Keratinocyte (primary cell): Measurements from ENCODE around the gene VASP.

ENCODE experiments used
- CTCF ChIP-seq, 3 experiments: IDR thresholded peaks in 1 of 3; conservative IDR thresholded peaks in 1 of 3; optimal IDR thresholded peaks in 1 of 3; 2 replicates in 2 of 3; 3 replicates in 1 of 3; pipeline versions ENCODE3 to v1.5.1; 2011; ENCODE audit warnings: low read length in 3 of 3, mild to moderate bottlenecking in 3 of 3, moderate library complexity in 2 of 3, control low read depth in 1 of 3, inconsistent platforms in 1 of 3; ENCODE audit not compliant: insufficient read depth in 2 of 3; ENCODE audit errors: extremely low read depth in 1 of 3
- EZH2 ChIP-seq: IDR thresholded peaks from one replicate; pipeline ENCODE4 v1.6.1; 2012; ENCODE audit warnings: inconsistent platforms, mild to moderate bottlenecking, low read length, moderate library complexity

- TF ChIP-seq EZH2 (no peak), CTCF (optimal IDR thresholded peaks at IDR 0.05 in 1 of 3, IDR thresholded peaks at IDR 0.05 in 1 of 3, conservative IDR thresholded peaks at IDR 0.05 in 1 of 3; ENCODE audit: extremely low read depth in 1 of 3, insufficient read depth in 2 of 3, low read length in 3 of 3) (no peak)
These were observed 31.6 kb upstream of the VASP start for GRCh38 chr19:45475537-45476291.
